Natural killer cell (primary cell): ENCODE data around the gene ARHGDIA. TPM values are rescaled to one million over a fixed set of nuclear protein-coding genes. Genes with fewer than 3 reads are reported as not detected.

Experiments
- ATAC-seq, 3 donors: fragments of 150-1000 bp in 2 of 3; fragments of 200-7000 bp in 1 of 3; cut with Tn5 transposase; 1 replicate in 1 of 3; 2 replicates in 2 of 3; pipeline ENCODE4 v1.10.0; 2021; ENCODE audit warnings: mild to moderate bottlenecking in 2 of 3, moderate library complexity in 2 of 3
- DNase-seq, 2 donors: peaks; one replicate each; pipeline versions ENCODE4 v3.0.0 to v3.0.0-alpha.2; 2013 to 2021; ENCODE audit warnings: mixed read lengths in 1 of 2
- H3K27ac ChIP-seq: one replicate; pipeline ENCODE4 v1.5.1; 2013; ENCODE audit warnings: mild to moderate bottlenecking, low read length
- H3K27me3 ChIP-seq: one replicate; pipeline ENCODE4 v1.6.1; 2013; ENCODE audit warnings: low read length; ENCODE audit not compliant: control insufficient read depth, insufficient read depth
- H3K36me3 ChIP-seq: one replicate; pipeline ENCODE4 v1.6.1; 2013; ENCODE audit warnings: low read length; ENCODE audit not compliant: control insufficient read depth, insufficient read depth
- H3K4me1 ChIP-seq: one replicate; pipeline ENCODE4 v1.6.1; 2013; ENCODE audit warnings: low read length; ENCODE audit not compliant: control insufficient read depth, insufficient read depth
- H3K4me3 ChIP-seq: one replicate; pipeline ENCODE4 v1.5.1; 2013; ENCODE audit warnings: low read length
- H3K9me3 ChIP-seq: one replicate; pipeline ENCODE4 v1.6.1; 2013; ENCODE audit warnings: low read length; ENCODE audit not compliant: control insufficient read depth, insufficient read depth
- H3K27ac Mint-ChIP-seq, 2 donors: one replicate each; pipeline ENCODE4 v1.8.0; 2022; ENCODE audit warnings: mild to moderate bottlenecking in 2 of 2, mixed read lengths in 2 of 2, moderate library complexity in 1 of 2
- H3K27me3 Mint-ChIP-seq, 2 donors: one replicate each; pipeline ENCODE4 v1.8.0; 2022; ENCODE audit warnings: low read depth in 2 of 2, mixed read lengths in 2 of 2
- H3K36me3 Mint-ChIP-seq: one replicate; pipeline ENCODE4 v1.8.0; 2022; ENCODE audit warnings: mixed read lengths
- H3K4me1 Mint-ChIP-seq, 2 donors: one replicate each; pipeline ENCODE4 v1.8.0; 2022; ENCODE audit warnings: mixed read lengths in 2 of 2
- H3K4me3 Mint-ChIP-seq: one replicate; pipeline ENCODE4 v1.8.0; 2022; ENCODE audit warnings: mild to moderate bottlenecking, moderate library complexity, mixed read lengths
- H3K9me3 Mint-ChIP-seq, 2 donors: one replicate each; pipeline ENCODE4 v1.8.0; 2022; ENCODE audit warnings: mixed read lengths in 2 of 2
- whole genome bisulfite sequencing: methylation state at CpG from one replicate; pipeline ENCODE4 v1.1.7; 2013; ENCODE audit warnings: missing lambda C conversion rate; ENCODE audit not compliant: insufficient coverage; 5-methylcytosine and 5-hydroxymethylcytosine counted together
- intact Hi-C: fragments of 100-400 bp; cut with micrococcal nuclease; formaldehyde crosslinking; loops from one replicate; pipeline ENCODE4 v1.14.2; 2022
- total RNA-seq, 4 donors: library from RNA; stranded (reverse); fragments of 120-200 nt in 1 of 4; gene quantifications; one replicate each; pipeline versions ENCODE4 v1.2.3 to v1.2.4, GENCODE V29; 2013 to 2022
- TF ChIP-seq, protein P1 (sequence below): fragments of 200-600 bp; IDR thresholded peaks from one replicate; pipeline ENCODE4 v1.8.0; 2022; ENCODE audit warnings: antibody characterized with exemption

ARHGDIA gene
- total RNA-seq, 3 donors from 2014 or later (not counting 1 experiment from before 2014, with no cell fraction given), result 600 to 824 (median 689) TPM

GRCh38 chr17:81839301-81839700, 31.8 kb downstream of the ARHGDIA start:
- Mint-ChIP-seq H3K36me3 (no peaks in the 10 kb centered on the region), H3K27ac (no peak overlapping the region), H3K4me1 (no peaks in the 10 kb centered on the region), H3K27me3 (no peaks in the 10 kb centered on the region), H3K4me3 (no peak overlapping the region), H3K9me3 (no peaks in the 10 kb centered on the region)
- H3K4me3 ChIP-seq, result no peak overlapping the region
- H3K4me1 ChIP-seq, result no peaks in the 10 kb centered on the region
- DNase-seq (no peak), ATAC-seq (no peak)
- no peaks in the 10 kb centered on the region for H3K9me3 ChIP-seq
- TF ChIP-seq, protein P1, sequence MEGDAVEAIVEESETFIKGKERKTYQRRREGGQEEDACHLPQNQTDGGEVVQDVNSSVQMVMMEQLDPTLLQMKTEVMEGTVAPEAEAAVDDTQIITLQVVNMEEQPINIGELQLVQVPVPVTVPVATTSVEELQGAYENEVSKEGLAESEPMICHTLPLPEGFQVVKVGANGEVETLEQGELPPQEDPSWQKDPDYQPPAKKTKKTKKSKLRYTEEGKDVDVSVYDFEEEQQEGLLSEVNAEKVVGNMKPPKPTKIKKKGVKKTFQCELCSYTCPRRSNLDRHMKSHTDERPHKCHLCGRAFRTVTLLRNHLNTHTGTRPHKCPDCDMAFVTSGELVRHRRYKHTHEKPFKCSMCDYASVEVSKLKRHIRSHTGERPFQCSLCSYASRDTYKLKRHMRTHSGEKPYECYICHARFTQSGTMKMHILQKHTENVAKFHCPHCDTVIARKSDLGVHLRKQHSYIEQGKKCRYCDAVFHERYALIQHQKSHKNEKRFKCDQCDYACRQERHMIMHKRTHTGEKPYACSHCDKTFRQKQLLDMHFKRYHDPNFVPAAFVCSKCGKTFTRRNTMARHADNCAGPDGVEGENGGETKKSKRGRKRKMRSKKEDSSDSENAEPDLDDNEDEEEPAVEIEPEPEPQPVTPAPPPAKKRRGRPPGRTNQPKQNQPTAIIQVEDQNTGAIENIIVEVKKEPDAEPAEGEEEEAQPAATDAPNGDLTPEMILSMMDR, result no peak
- no peaks in the 10 kb centered on the region for H3K27me3 ChIP-seq
- no peak overlapping the region for H3K27ac ChIP-seq
- intact Hi-C loops, result no loop called here
- H3K36me3 ChIP-seq, result peaks cover 20% of the 10 kb centered on the region
- 85% methylated on average over 15 of the region's 15 CpGs for WGBS

GRCh38 chr17:81838753-81839255, 32.3 kb downstream of the ARHGDIA start:
- TF ChIP-seq, protein P1, result no peak
- no peaks in the 10 kb centered on the region for H3K9me3 ChIP-seq
- H3K4me1 ChIP-seq, result peaks cover 5% of the 10 kb centered on the region
- ATAC-seq (no peak), DNase-seq (no peak)
- no peak overlapping the region for H3K27ac ChIP-seq
- H3K27me3 ChIP-seq, result no peaks in the 10 kb centered on the region
- intact Hi-C loops, result no loop called here
- H3K4me3 ChIP-seq, result no peak overlapping the region
- no peaks in the 10 kb centered on the region for H3K4me1 Mint-ChIP-seq
- WGBS, result 75% methylated on average over 17 of the region's 17 CpGs
- H3K9me3 Mint-ChIP-seq, result no peaks in the 10 kb centered on the region
- peaks cover 15% of the 10 kb centered on the region for H3K36me3 ChIP-seq
- no peak overlapping the region for H3K27ac Mint-ChIP-seq
- no peaks in the 10 kb centered on the region for H3K36me3 Mint-ChIP-seq
- H3K4me3 Mint-ChIP-seq, result no peak overlapping the region
- no peaks in the 10 kb centered on the region for H3K27me3 Mint-ChIP-seq

- 83% methylated on average over 9 of the region's 9 CpGs for WGBS
- no peaks in the 10 kb centered on the region for H3K27me3 ChIP-seq
- H3K4me3 ChIP-seq, result no peak overlapping the region
- Mint-ChIP-seq H3K4me1 (peaks cover under 1 to 1% of the 10 kb centered on the region in 2 donors), H3K4me3 (no peak overlapping the region), H3K9me3 (no peaks in the 10 kb centered on the region), H3K27ac (no peak overlapping the region), H3K36me3 (no peaks in the 10 kb centered on the region), H3K27me3 (no peaks in the 10 kb centered on the region)
- no peaks in the 10 kb centered on the region for H3K9me3 ChIP-seq
- TF ChIP-seq, protein P1, result no peak
- ATAC-seq, result peak in 1 of 3 donors; percentile 45
- peaks cover 4% of the 10 kb centered on the region for H3K36me3 ChIP-seq
- no peak overlapping the region for H3K27ac ChIP-seq
- intact Hi-C loops, result no loop called here
- peaks cover 12% of the 10 kb centered on the region for H3K4me1 ChIP-seq
- DNase-seq, result no peak
Observed at GRCh38 chr17:81837641-81838040, 33.5 kb downstream of the ARHGDIA start.

DNA sequence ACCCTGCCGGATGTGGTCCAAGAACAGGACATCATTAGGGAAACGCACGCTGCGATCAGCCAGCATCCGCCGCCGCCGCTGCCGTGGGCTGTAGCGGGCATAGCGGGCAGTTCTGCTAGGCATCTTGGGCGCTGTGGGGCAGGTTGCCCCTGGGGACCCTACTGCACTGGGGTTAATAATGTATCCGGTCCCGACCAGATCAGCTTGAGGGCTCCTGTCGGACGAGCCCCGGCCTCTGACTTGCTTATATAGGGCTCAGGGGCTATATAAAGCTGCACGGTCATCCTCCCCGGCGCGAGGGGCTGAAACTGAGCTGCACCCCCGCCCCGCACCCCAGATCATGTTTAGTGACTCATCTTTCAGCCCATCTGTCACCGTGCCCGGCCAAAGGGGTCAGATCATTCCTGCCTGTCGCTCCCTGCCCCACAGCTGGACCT, 36.3 kb downstream of the ARHGDIA start, which contains the start of gene PPP1R27:
PPP1R27 (minus strand) TSS at position 220 of the 437 bp plus-strand sequence; CDS start at position 123, 97 bp downstream.
- Mint-ChIP-seq H3K4me3 (peak within 1 kb of the TSS; percentile 71), H3K4me1 (peaks cover 12 to 17% of the 10 kb centered on the region in 2 donors), H3K36me3 (no peaks in the 10 kb centered on the region), H3K27me3 (no peaks in the 10 kb centered on the region), H3K27ac (peak within 1 kb of the TSS; percentile 75 to 94), H3K9me3 (no peaks in the 10 kb centered on the region)
- intact Hi-C loops, result no loop called here
- no peak within 1 kb of the TSS for H3K4me3 ChIP-seq
- WGBS, result 95% methylated on average over 26 of the region's 26 CpGs
- H3K27ac ChIP-seq, result peak within 1 kb of the TSS; percentile 93
- no peaks in the 10 kb centered on the region for H3K36me3 ChIP-seq
- H3K27me3 ChIP-seq, result no peaks in the 10 kb centered on the region
- DNase-seq, result no peak
- TF ChIP-seq, protein P1, result no peak
- H3K4me1 ChIP-seq, result peaks cover 26% of the 10 kb centered on the region
- ATAC-seq, result no peak
- no peaks in the 10 kb centered on the region for H3K9me3 ChIP-seq
